Stimulated activated CD8-positive, alpha-beta memory T cell treated with anti-CD3 and anti-CD28 coated beads, Interleukin-15, amount 100 ng/mL, for 4 hours (primary cell): ENCODE data around the gene ABCA10.

Experiments used
- DNase-seq, 2 donors: peaks; one replicate each; pipeline ENCODE4 v3.0.0-alpha.2; 2020; ENCODE audit warnings: low read depth in 2 of 2

ABCA10 gene

DNA sequence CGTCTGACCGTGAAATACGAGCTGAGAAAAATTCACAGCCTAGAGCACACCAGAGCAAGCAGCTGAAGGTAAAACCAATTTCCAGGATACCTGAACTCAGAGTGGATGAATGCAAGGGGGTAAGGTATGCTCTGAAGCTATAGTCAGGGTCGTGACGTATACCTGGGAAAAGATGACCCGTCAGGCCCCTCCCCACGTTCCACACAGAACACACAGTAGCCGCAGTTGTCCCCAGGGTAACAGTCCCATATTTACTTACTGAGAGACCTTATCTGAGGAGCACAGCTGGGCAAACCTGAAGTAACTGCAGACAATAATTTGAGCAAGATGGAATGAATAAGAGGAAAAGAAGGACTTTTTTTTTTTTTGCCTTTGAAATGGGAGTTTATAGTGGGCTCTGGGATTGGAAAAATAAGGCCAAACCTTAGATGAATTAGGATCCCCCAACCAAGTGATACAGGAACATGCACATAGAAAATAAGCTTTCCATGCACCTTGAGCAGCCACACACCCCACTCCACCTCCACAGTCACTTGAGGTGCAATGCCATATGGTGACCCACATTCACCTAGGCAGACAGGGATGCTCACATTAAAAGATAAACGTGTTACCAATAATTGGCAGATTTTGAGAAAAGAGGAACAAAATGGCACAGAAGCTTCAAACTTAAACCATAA is 124.9 kb downstream of the ABCA10 start:
- no peak for DNase-seq

DNA sequence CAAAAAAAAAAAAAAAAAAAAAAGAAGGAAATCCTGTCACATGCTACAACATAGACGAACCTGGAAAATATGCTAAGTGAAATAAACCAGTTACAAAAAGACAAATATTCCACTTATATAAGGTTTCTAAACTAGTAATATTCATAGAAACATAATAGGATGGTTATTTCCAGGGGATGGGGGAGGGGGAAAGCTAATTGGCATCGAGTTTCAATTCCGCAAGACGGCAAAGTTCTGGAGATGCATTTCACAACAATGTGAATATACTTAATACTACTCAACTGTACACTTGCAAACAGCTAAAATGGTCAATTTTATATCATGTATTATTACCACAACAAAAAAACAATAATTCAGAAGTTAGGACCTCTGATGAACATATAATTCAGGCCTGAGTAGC is 130.0 kb downstream of the ABCA10 start:
- DNase-seq: no peak
